GM12878 (cell line): ENCODE results near the gene TTYH1.
"Not testable (repeated sequence)": the region's sequence is repeated elsewhere in the genome, so short reads cannot be mapped to it uniquely, and the experiment has no call there.

Experiments
- CTCF ChIP-seq, 3 experiments: IDR thresholded peaks in 2 of 3; conservative IDR thresholded peaks in 1 of 3; 2 replicates each; pipeline ENCODE4 v1.5.1; 2011; ENCODE audit warnings: low read depth in 3 of 3, low read length in 3 of 3, mild to moderate bottlenecking in 3 of 3, control low read depth in 2 of 3, moderate library complexity in 2 of 3, inconsistent platforms in 1 of 3, mixed read lengths in 1 of 3; ENCODE audit not compliant: control insufficient read depth in 2 of 3, insufficient read depth in 1 of 3; ENCODE audit errors: extremely low read depth in 1 of 3
- HDAC2 ChIP-seq: fragments of 200-600 bp; sonication (generic); IDR thresholded peaks from 2 replicates; pipeline ENCODE4 v1.6.1; 2017
- RCOR1 ChIP-seq: conservative IDR thresholded peaks from 2 replicates; pipeline ENCODE4 v1.6.1; 2012; ENCODE audit warnings: low read depth, low read length, improper control_type of control experiment
- ZNF24 ChIP-seq: fragments of 450-650 bp; IDR thresholded peaks from 2 replicates; pipeline ENCODE4 v1.6.1; 2017; ENCODE audit warnings: antibody characterized with exemption, mild to moderate bottlenecking

GRCh38 chr19:54369688-54370433, 45.4 kb upstream of the TTYH1 start:
- not testable (repeated sequence) for TF ChIP-seq ZNF24; RCOR1; CTCF (IDR thresholded peaks at IDR 0.05 in 2 of 3, conservative IDR thresholded peaks at IDR 0.05 in 1 of 3; ENCODE audit: control insufficient read depth in 2 of 3, extremely low read depth in 1 of 3, insufficient read depth in 1 of 3, low read depth in 3 of 3, low read length in 3 of 3); HDAC2
